GM12878 (cell line): Measurements from ENCODE around the gene CCNL1. TPM values are rescaled to one million over a fixed set of nuclear protein-coding genes. Genes with fewer than 3 reads are reported as not detected.

ENCODE experiments used
- ATAC-seq: fragments of 200-7000 bp; cut with Tn5 transposase; 3 replicates; pipeline ENCODE4 v1.9.1; 2020; ENCODE audit warnings: mild to moderate bottlenecking, moderate library complexity
- BruUV-seq: library from RNA; stranded (reverse); fragments of 400-500 nt; replicated peaks from 2 replicates; lab custom pipeline; 2021; lab: Mats Ljungman, UMichigan
- CTCF ChIA-PET: fragments of 300-600 bp; sonication (Branson Sonifier 250); formaldehyde crosslinking; extraction: SDS; loops from one replicate; lab custom pipeline; 2021; ENCODE audit warnings: inconsistent platforms; lab: Yijun Ruan, JAX
- POLR2A ChIA-PET: fragments of 350-600 bp; formaldehyde crosslinking; extraction: SDS; loops from one replicate; lab custom pipeline; 2021; ENCODE audit warnings: inconsistent platforms; lab: Charles Lee
- RAD21 ChIA-PET: fragments of 300-600 bp; sonication (Branson Sonifier 250); formaldehyde crosslinking; loops from one replicate; lab custom pipeline; 2023; ENCODE audit warnings: antibody characterized with exemption; ENCODE audit not compliant: unreplicated experiment; lab: Charles Lee
- SMC1A ChIA-PET: fragments of 300-600 bp; sonication (Branson Sonifier 250); formaldehyde crosslinking; loops from one replicate; lab custom pipeline; 2023; ENCODE audit not compliant: unreplicated experiment, uncharacterized antibody; lab: Charles Lee
- DNase-seq: peaks from one replicate; pipeline ENCODE4 v3.0.0-alpha.2; 2011; ENCODE audit warnings: low read depth, low spot score
- FAIRE-seq: peaks from 3 replicates; lab custom pipeline; 2011; peaks lifted over from hg19 to GRCh38; lab: Jason Lieb, UNC
- H2AFZ ChIP-seq: 2 replicates; pipeline ENCODE4 v1.6.0; 2011; ENCODE audit warnings: low read depth, low read length, control low read depth; ENCODE audit not compliant: control insufficient read depth
- H3K27ac ChIP-seq: 2 replicates; pipeline ENCODE4 v1.5.1; 2011; ENCODE audit warnings: control low read depth; ENCODE audit not compliant: control insufficient read depth, insufficient read depth
- H3K27me3 ChIP-seq, 2 experiments: replicated peaks in 1 of 2; 2 replicates each; pipeline versions ENCODE4 v1.6.0 to v1.6.1; 2011; ENCODE audit warnings: low read length in 1 of 2; ENCODE audit not compliant: control insufficient read depth in 2 of 2, insufficient read depth in 2 of 2
- H3K36me3 ChIP-seq, 2 experiments: 2 replicates each; pipeline ENCODE4 v1.5.1; 2011; ENCODE audit warnings: low read length in 1 of 2; ENCODE audit not compliant: control insufficient read depth in 2 of 2, insufficient read depth in 2 of 2
- H3K4me1 ChIP-seq: 2 replicates; pipeline ENCODE4 v1.6.1; 2011; ENCODE audit warnings: mild to moderate bottlenecking, low read length, moderate library complexity, mixed read lengths; ENCODE audit not compliant: control insufficient read depth, insufficient read depth
- H3K4me2 ChIP-seq: 2 replicates; pipeline ENCODE4 v1.6.0; 2011; ENCODE audit warnings: control low read depth; ENCODE audit not compliant: control insufficient read depth, insufficient read depth
- H3K4me3 ChIP-seq: fragments of 200-600 bp; sonication (generic); 2 replicates; pipeline ENCODE4 v1.5.1; 2016
- H3K79me2 ChIP-seq: 2 replicates; pipeline ENCODE4 v1.6.0; 2011; ENCODE audit warnings: low read length; ENCODE audit not compliant: control insufficient read depth, insufficient read depth
- H3K9ac ChIP-seq: 2 replicates; pipeline ENCODE4 v1.8.0; 2011; ENCODE audit warnings: low read length, control low read depth, mixed read lengths; ENCODE audit not compliant: control insufficient read depth, insufficient read depth
- H3K9me3 ChIP-seq: replicated peaks from 3 replicates; pipeline ENCODE4 v1.5.1; 2011; ENCODE audit warnings: mild to moderate bottlenecking, low read length; ENCODE audit not compliant: control insufficient read depth, insufficient read depth
- H4K20me1 ChIP-seq: 2 replicates; pipeline ENCODE4 v1.6.0; 2011; ENCODE audit not compliant: control insufficient read depth, insufficient read depth
- CREB1 ChIP-seq: IDR thresholded peaks from 2 replicates; pipeline ENCODE4 v1.6.1; 2012; ENCODE audit warnings: low read depth, mild to moderate bottlenecking, inconsistent platforms
- FOXM1 ChIP-seq: IDR thresholded peaks from 2 replicates; pipeline ENCODE4 v1.6.1; 2012; ENCODE audit warnings: low read depth, mild to moderate bottlenecking, inconsistent platforms, low read length, moderate library complexity
- KAT2A ChIP-seq: conservative IDR thresholded peaks from 2 replicates; pipeline ENCODE4 v1.6.1; 2011; ENCODE audit warnings: low read depth, low read length; ENCODE audit not compliant: control insufficient read depth
- MTA2 ChIP-seq: fragments of 450-650 bp; IDR thresholded peaks from 2 replicates; pipeline ENCODE4 v1.6.1; 2016; ENCODE audit warnings: low read depth, mild to moderate bottlenecking, moderate library complexity
- MYB ChIP-seq: fragments of 150-350 bp; IDR thresholded peaks from 2 replicates; pipeline ENCODE4 v1.6.1; 2014; ENCODE audit warnings: mild to moderate bottlenecking, low read depth, low read length, borderline replicate concordance
- NBN ChIP-seq: fragments of 450-650 bp; IDR thresholded peaks from 2 replicates; pipeline ENCODE4 v1.6.1; 2016
- NR2C2 ChIP-seq: IDR thresholded peaks from 2 replicates; pipeline ENCODE4 v1.6.1; 2011; ENCODE audit warnings: borderline replicate concordance, low read depth; ENCODE audit not compliant: control insufficient read depth, insufficient read length
- PAX5 ChIP-seq: IDR thresholded peaks from 2 replicates; pipeline ENCODE4 v1.6.1; 2011; ENCODE audit warnings: low read depth, low read length, borderline replicate concordance
- SMAD5 ChIP-seq: IDR thresholded peaks from 2 replicates; pipeline ENCODE4 v1.6.1; 2016; ENCODE audit warnings: antibody characterized with exemption, low read depth
- SUPT20H ChIP-seq: IDR thresholded peaks from 2 replicates; pipeline ENCODE4 v1.6.1; 2011; ENCODE audit warnings: low read depth, mild to moderate bottlenecking, low read length, moderate library complexity, borderline replicate concordance; ENCODE audit not compliant: control insufficient read depth
- TAF1 ChIP-seq: IDR thresholded peaks from 2 replicates; pipeline ENCODE4 v1.6.1; 2011; ENCODE audit warnings: mild to moderate bottlenecking, low read depth, low read length, borderline replicate concordance
- USF1 ChIP-seq: IDR thresholded peaks from 2 replicates; pipeline ENCODE4 v1.6.1; 2011; ENCODE audit warnings: borderline replicate concordance, low read depth, mild to moderate bottlenecking, moderate library complexity, mixed read lengths, low read length; ENCODE audit not compliant: insufficient read depth; ENCODE audit errors: extremely low read length
- YBX1 ChIP-seq: fragments of 450-650 bp; IDR thresholded peaks from 2 replicates; pipeline ENCODE4 v1.6.1; 2016; ENCODE audit warnings: antibody characterized with exemption
- ZZZ3 ChIP-seq: IDR thresholded peaks from 2 replicates; pipeline ENCODE4 v1.6.1; 2011; ENCODE audit warnings: low read depth; ENCODE audit not compliant: control insufficient read depth, insufficient read length
- WGBS: methylation state at CpG from one replicate; pipeline ENCODE4 v1.1.6; 2016; ENCODE audit warnings: low lambda C conversion rate; ENCODE audit not compliant: insufficient replicate concordance, insufficient coverage; ENCODE audit errors: missing lambda C conversion rate; 5-methylcytosine and 5-hydroxymethylcytosine counted together
- in situ Hi-C: fragments of 300-500 bp; cut with MboI; formaldehyde crosslinking; loops from 9 replicates; pipeline ENCODE4 v1.14.3; 2018; ENCODE audit warnings: mixed read lengths
- intact Hi-C: fragments of 100-400 bp; cut with micrococcal nuclease; formaldehyde crosslinking; loops from one replicate; pipeline ENCODE4 v1.14.2; 2022; ENCODE audit not compliant: unreplicated experiment
- polyA plus RNA-seq, 11 experiments: library from polyadenylated mRNA; depleted of rRNA in 4 of 11; unstranded in 6 of 11; stranded (reverse) in 5 of 11; fragments of >200 nt; fragmentation: Nextera tagmentation in 4 of 11; fragmentation: Illumina TruSeq in 1 of 11; extraction: Ambion mirVana in 4 of 11; extraction: Trizol in 1 of 11; gene quantifications; 1 replicate in 1 of 11; 2 replicates in 10 of 11; pipeline versions ENCODE4 v1.2.1 to v1.2.3, GENCODE V29; 2011 to 2016; ENCODE audit warnings: inconsistent platforms in 2 of 11, missing spikeins in 2 of 11, low read depth in 1 of 11
- total RNA-seq, 4 experiments: library from RNA; depleted of rRNA in 3 of 4; stranded (reverse); fragments of >200 nt in 3 of 4; fragmentation: Illumina TruSeq in 1 of 4; extraction: Trizol in 1 of 4; gene quantifications; 2 replicates each; pipeline versions ENCODE4 v1.2.1 to v1.2.3, GENCODE V29; 2013 to 2021
- TF ChIP-seq, protein P1 (sequence below): fragments of 450-650 bp; IDR thresholded peaks from 2 replicates; pipeline ENCODE4 v1.6.1; 2018; ENCODE audit warnings: borderline replicate concordance, mild to moderate bottlenecking; ENCODE audit not compliant: partially characterized antibody

Gene CCNL1
- total and polyA plus RNA-seq, 10 of the 15 experiments (the other 5 are each of a cell fraction or from before 2014, with no cell fraction given), result 22.2 to 174 (median 115) TPM

- TF ChIP-seq SUPT20H, result no peak
- TF ChIP-seq NR2C2, result no peak
- TF ChIP-seq PAX5, result no peak
- TF ChIP-seq NBN, result no peak
- TF ChIP-seq, all 136 proteins: peak for 0
These were observed 49.1 kb downstream of the CCNL1 start (continued) for GRCh38 chr3:157110761-157111278.

DNA sequence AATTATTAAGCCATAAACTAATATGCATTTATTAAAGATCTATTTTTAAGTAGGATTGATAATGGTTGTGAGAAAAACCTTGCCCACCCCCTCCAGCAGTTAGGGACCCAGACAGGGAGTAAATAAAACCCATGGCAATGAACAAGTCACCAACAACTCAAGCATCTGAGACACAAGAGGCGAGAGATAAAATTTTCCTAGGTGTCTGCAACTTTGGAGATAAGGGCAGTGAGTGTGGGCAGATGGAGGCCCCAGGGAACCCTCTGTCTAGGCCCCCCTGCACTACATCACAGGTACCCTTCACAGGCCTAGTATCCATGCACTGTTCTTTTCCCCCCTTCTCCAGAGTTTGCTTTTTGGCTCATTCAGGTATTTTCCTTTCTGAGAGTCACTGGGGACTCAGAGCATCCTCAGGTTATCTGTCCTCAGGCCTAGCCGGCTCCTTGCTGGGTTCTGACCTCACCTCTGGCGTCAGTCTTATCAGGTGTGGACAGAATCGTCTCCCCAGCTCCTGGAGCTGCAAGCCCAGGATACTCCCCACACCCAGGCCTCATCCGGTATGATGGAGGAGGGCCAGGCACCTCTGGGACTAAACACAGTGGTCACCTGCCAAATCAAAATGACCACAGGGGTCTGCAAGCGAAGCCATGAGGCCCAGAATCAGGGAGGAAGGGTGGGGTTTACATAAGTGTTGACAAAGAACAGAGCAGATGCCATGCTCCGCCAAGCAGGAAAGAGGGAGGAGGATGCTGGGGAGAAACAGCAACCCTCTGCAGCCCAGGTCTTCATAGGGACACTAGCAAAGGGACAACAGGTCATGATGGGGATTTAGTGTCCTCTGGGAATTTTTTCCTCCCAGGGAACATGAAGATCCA, 50.4 kb downstream of the CCNL1 start:
- H3K9me3 ChIP-seq, result no peaks in the 10 kb centered on the region
- no TSS peak for BruUV-seq
- ATAC-seq (no peak), FAIRE-seq (no peak), DNase-seq (no peak)
- in situ Hi-C loops (no loop called here), intact Hi-C loops (no loop called here)
- ChIA-PET SMC1A (interaction anchor here (0.8 to 15.3 kb wide), 7 partner anchors 8 to 423 kb away, joined by 3 to 234 read pairs (median 4); no protein-coding TSS in a partner anchor), POLR2A (interaction anchor here (0.6 kb wide), 1 partner anchor 1353 kb away, joined by 5 read pairs; no protein-coding TSS in a partner anchor), RAD21 (interaction anchor here (1.0 to 8.8 kb wide), 2 partner anchors 10 to 19 kb away, joined by 3 to 119 read pairs; no protein-coding TSS in a partner anchor), CTCF (interaction anchor here (12.0 to 50.9 kb wide), 2 partner anchors 17 to 23 kb away, joined by 144 to 939 read pairs; no protein-coding TSS in a partner anchor)
- WGBS, result 76% methylated on average over 7 of the region's 7 CpGs
- H3K27me3 ChIP-seq, result no peaks in the 10 kb centered on the region; a peak in 1 of 4 replicates
- no peak overlapping the region for H3K4me3 ChIP-seq
- no peak overlapping the region for H2AFZ ChIP-seq
- H3K27ac ChIP-seq, result no peak overlapping the region
- no peak overlapping the region for H3K4me2 ChIP-seq
- H4K20me1 ChIP-seq, result no peaks in the 10 kb centered on the region
- H3K4me1 ChIP-seq, result peaks cover 14% of the 10 kb centered on the region
- no peaks in the 10 kb centered on the region for H3K79me2 ChIP-seq
- no peak overlapping the region for H3K9ac ChIP-seq
- no peaks in the 10 kb centered on the region for H3K36me3 ChIP-seq
- TF ChIP-seq TAF1 (no peak), MYB (no peak), ZZZ3 (no peak), MTA2 (no peak), KAT2A (no peak), YBX1 (no peak), CREB1 (no peak), FOXM1 (no peak), USF1 (no peak), SMAD5 (no peak)
- TF ChIP-seq, protein P1, sequence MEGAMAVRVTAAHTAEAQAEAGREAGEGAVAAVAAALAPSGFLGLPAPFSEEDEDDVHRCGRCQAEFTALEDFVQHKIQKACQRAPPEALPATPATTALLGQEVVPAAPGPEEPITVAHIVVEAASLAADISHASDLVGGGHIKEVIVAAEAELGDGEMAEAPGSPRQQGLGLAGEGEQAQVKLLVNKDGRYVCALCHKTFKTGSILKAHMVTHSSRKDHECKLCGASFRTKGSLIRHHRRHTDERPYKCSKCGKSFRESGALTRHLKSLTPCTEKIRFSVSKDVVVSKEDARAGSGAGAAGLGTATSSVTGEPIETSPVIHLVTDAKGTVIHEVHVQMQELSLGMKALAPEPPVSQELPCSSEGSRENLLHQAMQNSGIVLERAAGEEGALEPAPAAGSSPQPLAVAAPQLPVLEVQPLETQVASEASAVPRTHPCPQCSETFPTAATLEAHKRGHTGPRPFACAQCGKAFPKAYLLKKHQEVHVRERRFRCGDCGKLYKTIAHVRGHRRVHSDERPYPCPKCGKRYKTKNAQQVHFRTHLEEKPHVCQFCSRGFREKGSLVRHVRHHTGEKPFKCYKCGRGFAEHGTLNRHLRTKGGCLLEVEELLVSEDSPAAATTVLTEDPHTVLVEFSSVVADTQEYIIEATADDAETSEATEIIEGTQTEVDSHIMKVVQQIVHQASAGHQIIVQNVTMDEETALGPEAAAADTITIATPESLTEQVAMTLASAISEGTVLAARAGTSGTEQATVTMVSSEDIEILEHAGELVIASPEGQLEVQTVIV, result no peak
